Skin epidermis (tissue), 12 donors: ENCODE data around the gene SETD5.
A peak's percentile ranks its signal among the peaks of the same experiment; 100 is the strongest.

Experiments
- H3K27ac ChIP-seq, 21 experiments: fragments of 200-600 bp; sonication (generic) in 11 of 21; one replicate each; pipeline ENCODE4 v1.5.0; 2020; ENCODE audit warnings: mild to moderate bottlenecking in 3 of 21, inconsistent platforms in 2 of 21, moderate library complexity in 2 of 21
- H3K4me3 ChIP-seq, 7 experiments: fragments of 200-600 bp; sonication (generic) in 2 of 7; one replicate each; pipeline ENCODE4 v1.5.0; 2020; ENCODE audit warnings: inconsistent platforms in 2 of 7, mild to moderate bottlenecking in 2 of 7, moderate library complexity in 1 of 7

SETD5 gene

DNA sequence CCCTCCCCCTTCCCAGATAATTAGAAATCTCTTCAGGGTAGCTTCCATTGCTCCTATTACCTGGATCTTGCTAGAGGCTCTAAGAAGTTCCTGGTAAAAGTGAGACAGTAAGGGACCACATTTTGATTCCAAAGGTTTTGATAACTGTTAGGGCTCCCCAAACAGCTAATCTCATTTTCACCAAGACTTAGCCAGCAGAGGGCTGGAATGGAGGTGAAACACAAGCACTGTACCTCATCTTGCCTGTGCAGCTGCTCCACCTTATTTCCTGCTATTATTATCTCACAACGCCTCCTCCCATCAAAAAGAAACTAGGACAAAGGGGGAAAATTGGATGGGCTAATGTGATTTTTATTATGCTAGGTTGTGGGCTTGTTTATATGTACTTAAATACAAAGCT, 7.3 kb downstream of the SETD5 start:
- peak overlapping the region in 2 of 21 experiments; percentile 36 to 40 for H3K27ac ChIP-seq
- no peak overlapping the region for H3K4me3 ChIP-seq

DNA sequence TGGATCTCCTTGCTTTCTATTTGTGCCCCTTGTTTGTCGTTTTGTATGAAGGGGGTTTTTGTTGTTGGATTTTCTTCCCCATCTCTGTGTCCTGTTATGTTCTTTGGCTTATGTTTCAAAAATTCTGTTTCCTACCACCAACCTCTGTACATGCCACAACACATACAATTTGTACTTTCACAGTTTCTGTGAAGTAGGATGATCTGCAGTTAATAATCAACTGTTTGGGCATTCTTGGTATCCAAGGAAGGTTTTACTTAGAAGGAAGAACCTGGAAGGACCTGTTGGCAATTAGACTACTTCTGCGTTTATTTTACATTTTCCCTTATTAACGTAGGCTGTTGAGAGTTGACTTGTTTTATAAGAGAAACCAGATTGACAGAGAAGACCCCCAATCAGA, 8.3 kb downstream of the SETD5 start:
- H3K4me3 ChIP-seq, result no peak overlapping the region
- H3K27ac ChIP-seq, result peak overlapping the region in 2 of 21 experiments; percentile 29 to 36

- Histone ChIP-seq H3K27ac (no peak overlapping the region), H3K4me3 (no peak overlapping the region)
These were observed 9.6 kb downstream of the SETD5 start for GRCh38 chr3:9406856-9407626.

- Histone ChIP-seq H3K27ac (peak overlapping the region in 2 of 21 experiments; percentile 2 to 40), H3K4me3 (no peak overlapping the region)
These were observed 10.6 kb downstream of the SETD5 start for GRCh38 chr3:9408061-9408460.

DNA sequence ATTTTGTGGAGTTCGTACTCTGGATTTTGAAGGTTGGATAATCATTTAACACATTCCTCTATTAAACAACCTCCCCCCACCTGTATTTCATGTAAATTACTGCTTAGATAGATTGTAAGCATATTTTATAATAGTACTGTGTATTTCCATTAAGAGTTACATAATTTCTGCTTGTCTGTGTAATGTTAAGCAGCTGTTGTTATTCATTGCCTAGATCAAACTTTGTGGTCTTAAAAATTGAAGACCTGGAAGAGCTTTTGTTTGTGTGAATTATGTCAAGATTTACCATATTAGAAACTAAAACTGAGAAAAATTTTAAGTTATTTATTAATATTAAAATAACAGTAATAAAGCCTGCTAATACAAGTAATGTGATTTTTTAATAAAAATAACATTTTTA, 11.1 kb downstream of the SETD5 start:
- H3K27ac ChIP-seq, result no peak overlapping the region

GRCh38 chr3:9409981-9410854, 12.8 kb downstream of the SETD5 start:
- H3K27ac ChIP-seq, result peak overlapping the region in 3 of 21 experiments; percentile 13 to 44 (median 29)

More for the DNA sequence above, 11.1 kb downstream of the SETD5 start:
- H3K4me3 ChIP-seq, result no peak overlapping the region

GRCh38 chr3:9411302-9411701, 13.9 kb downstream of the SETD5 start:
- Histone ChIP-seq H3K27ac (peak overlapping the region in 1 of 21 experiments; percentile 10), H3K4me3 (no peak overlapping the region)

More at GRCh38 chr3:9409981-9410854, 12.8 kb downstream of the SETD5 start:
- H3K4me3 ChIP-seq, result no peak overlapping the region

DNA sequence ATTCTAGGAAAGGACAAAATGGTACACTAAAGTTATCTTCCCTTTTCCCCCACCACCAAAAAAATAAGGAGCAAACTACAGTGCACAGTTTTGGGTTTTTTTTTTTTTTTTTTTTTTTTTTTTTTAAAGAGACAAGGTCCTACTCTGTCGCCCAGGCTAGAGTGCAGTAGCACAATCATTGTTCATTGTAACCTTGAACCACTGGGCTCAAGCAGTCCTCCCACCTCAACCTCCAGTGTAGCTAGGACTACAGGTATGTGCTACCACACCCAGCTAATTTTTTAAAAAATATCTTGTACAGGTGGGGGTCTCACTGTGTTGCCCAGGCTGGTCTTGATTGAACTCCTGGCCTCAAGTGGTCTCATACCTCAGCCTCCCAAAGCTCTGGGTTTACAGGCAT, 14.9 kb downstream of the SETD5 start:
- Histone ChIP-seq H3K27ac (peak overlapping the region in 3 of 21 experiments; percentile 10 to 37 (median 24)), H3K4me3 (no peak overlapping the region)

- Histone ChIP-seq H3K4me3 (no peak overlapping the region), H3K27ac (no peak overlapping the region)
These were observed 17.4 kb downstream of the SETD5 start for GRCh38 chr3:9414826-9415225.

GRCh38 chr3:9415485-9416138, 18.2 kb downstream of the SETD5 start:
- peak overlapping the region in 4 of 21 experiments; percentile 12 to 42 (median 14) for H3K27ac ChIP-seq

DNA sequence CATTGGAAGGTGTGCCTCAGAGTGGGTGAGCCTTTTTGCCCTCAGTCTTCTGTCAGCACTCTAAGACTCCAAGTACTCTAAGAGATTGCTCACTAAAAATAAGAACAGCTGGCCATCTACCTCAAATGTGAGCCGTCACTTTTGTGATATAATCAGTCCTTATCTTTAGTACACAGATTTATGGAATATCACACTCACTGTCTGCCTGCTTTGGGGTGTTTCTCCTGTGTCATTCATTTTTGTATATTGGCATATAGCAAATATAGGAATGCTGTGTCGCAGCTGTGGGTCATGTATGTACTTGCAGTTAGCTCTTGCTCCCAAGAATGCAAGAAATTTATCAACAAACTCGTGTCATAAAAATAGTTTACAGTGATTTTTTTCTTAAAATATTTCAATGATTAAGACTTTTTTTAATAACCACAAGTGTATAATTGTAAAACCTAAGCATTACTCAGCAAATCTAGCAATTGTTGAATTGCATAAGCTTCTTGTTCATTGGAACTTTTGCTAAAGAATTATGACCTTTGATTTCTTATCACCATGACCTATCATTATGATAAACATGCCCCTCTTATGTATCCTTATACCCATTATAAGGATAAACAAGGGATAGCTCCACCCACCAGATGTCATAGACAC, 18.8 kb downstream of the SETD5 start:
- H3K27ac ChIP-seq, result peak overlapping the region in 4 of 21 experiments; percentile 6 to 42 (median 12)

More at GRCh38 chr3:9415485-9416138, 18.2 kb downstream of the SETD5 start:
- H3K4me3 ChIP-seq, result no peak overlapping the region

GRCh38 chr3:9420850-9421549, 23.6 kb downstream of the SETD5 start:
- H3K27ac ChIP-seq, result peak overlapping the region in 4 of 21 experiments; percentile 0 to 42 (median 18)

More for the DNA sequence above, 18.8 kb downstream of the SETD5 start:
- no peak overlapping the region for H3K4me3 ChIP-seq

DNA sequence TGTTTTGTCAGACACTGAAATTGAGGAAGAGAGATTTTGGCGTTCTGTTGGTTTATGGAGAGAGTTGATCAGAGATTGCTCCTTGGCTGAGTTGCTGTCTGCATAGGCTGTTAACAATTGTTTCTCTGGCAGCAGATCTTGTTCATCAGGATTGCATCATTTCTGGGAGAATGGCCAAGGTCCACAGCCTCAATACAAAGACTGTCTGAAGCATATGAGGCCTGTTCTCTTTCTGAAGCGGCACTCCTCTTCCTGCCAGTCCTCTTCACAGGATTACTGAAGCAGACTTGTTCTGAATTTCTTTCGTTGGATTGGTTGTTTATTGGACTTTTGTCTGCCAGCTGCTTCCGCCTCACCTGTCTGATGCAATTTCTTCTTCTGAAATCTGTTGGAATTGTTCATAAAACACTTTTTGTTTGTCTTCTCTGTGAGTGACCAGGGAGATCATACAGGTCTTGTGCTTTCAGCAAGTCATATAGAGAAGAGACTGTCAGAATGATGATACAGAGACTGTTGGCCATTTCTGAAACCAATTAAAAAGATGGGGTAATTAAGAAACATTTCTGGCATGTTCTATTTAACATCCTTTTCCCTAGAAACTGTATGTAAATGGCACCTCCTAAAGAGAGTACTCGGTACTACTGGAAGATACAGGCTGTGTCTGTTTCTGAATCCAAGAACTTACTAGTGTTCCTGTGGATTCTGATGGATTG, 25.5 kb downstream of the SETD5 start:
- Histone ChIP-seq H3K27ac (peak overlapping the region in 19 of 21 experiments; percentile 2 to 76 (median 55)), H3K4me3 (no peak overlapping the region)

More at GRCh38 chr3:9420850-9421549, 23.6 kb downstream of the SETD5 start:
- no peak overlapping the region for H3K4me3 ChIP-seq

DNA sequence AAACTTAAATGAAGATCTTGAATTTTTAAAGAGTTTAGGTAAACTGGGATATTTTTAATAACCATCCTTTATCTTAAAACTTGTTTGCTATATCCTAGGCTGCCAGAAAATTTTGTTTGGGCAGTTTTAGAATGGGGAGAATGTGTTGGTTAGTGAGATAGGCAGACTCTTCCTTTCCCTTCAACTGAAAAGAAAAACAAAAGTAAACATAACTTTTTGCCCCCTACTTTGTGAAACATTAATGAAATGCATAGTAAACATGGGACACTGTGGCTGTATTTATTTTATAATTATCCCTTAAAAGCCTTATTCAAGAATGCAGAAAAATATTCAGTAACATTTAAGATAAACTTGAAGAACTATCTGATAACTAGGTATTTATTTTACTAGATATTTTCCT, 31.0 kb downstream of the SETD5 start:
- Histone ChIP-seq H3K27ac (peak overlapping the region in 1 of 21 experiments; percentile 12), H3K4me3 (no peak overlapping the region)

GRCh38 chr3:9430733-9431132, 33.3 kb downstream of the SETD5 start:
- H3K27ac ChIP-seq, result no peak overlapping the region
- H3K4me3 ChIP-seq, result no peak overlapping the region

- Histone ChIP-seq H3K27ac (no peak overlapping the region), H3K4me3 (no peak overlapping the region)
These were observed 36.5 kb downstream of the SETD5 start for GRCh38 chr3:9433627-9434521.

GRCh38 chr3:9435316-9435715, 37.9 kb downstream of the SETD5 start:
- Histone ChIP-seq H3K27ac (no peak overlapping the region), H3K4me3 (no peak overlapping the region)
